NT2/D1 (cell line): ENCODE measurements around the gene HAPSTR1.
A peak's percentile ranks its signal among the peaks of the same experiment; 100 is the strongest.

ENCODE experiments used
- DNase-seq: peaks from one replicate; pipeline ENCODE4 v3.0.0-alpha.2; 2011; ENCODE audit warnings: low read depth, low spot score
- H3K27me3 ChIP-seq: 2 replicates; pipeline ENCODE4 v1.6.0; 2011; ENCODE audit warnings: mild to moderate bottlenecking; ENCODE audit not compliant: insufficient read length, insufficient read depth
- H3K36me3 ChIP-seq: 2 replicates; pipeline ENCODE4 v1.6.1; 2011; ENCODE audit warnings: mild to moderate bottlenecking, low read length, mixed read lengths; ENCODE audit not compliant: insufficient read depth, insufficient read length
- H3K4me1 ChIP-seq: 2 replicates; pipeline ENCODE4 v1.5.1; 2011; ENCODE audit not compliant: insufficient read depth, insufficient read length
- H3K4me3 ChIP-seq: 2 replicates; pipeline ENCODE4 v1.5.1; 2011; ENCODE audit warnings: low read depth; ENCODE audit not compliant: insufficient read length
- H3K9ac ChIP-seq: 2 replicates; pipeline ENCODE4 v1.6.0; 2011; ENCODE audit warnings: low read depth; ENCODE audit not compliant: insufficient read length
- H3K9me3 ChIP-seq: 2 replicates; pipeline ENCODE4 v1.5.1; 2011; ENCODE audit warnings: mild to moderate bottlenecking, low read length; ENCODE audit not compliant: insufficient read depth
- SUZ12 ChIP-seq: IDR thresholded peaks from 2 replicates; pipeline ENCODE4 v1.6.1; 2011; ENCODE audit not compliant: insufficient read length, insufficient read depth; ENCODE audit errors: extremely low read depth
- YY1 ChIP-seq: IDR thresholded peaks from 2 replicates; pipeline ENCODE4 v1.6.1; 2011; ENCODE audit not compliant: insufficient read length, insufficient read depth
- ZNF274 ChIP-seq: IDR thresholded peaks from 2 replicates; pipeline ENCODE4 v1.6.1; 2011; ENCODE audit warnings: mild to moderate bottlenecking, low read depth, low read length

The HAPSTR1 gene

GRCh38 chr16:9136596-9136995 lies 45.2 kb downstream of the HAPSTR1 start:
- TF ChIP-seq YY1, result no peak
- no peak for TF ChIP-seq SUZ12
- no peak for TF ChIP-seq ZNF274
- Histone ChIP-seq H3K27me3 (peaks cover 3% of the 10 kb centered on the region), H3K4me3 (no peak overlapping the region), H3K9me3 (no peaks in the 10 kb centered on the region; the same call in 1 of the 2 replicates), H3K36me3 (no peaks in the 10 kb centered on the region), H3K4me1 (peaks cover 3% of the 10 kb centered on the region), H3K9ac (no peak overlapping the region)
- DNase-seq, result no peak

DNA sequence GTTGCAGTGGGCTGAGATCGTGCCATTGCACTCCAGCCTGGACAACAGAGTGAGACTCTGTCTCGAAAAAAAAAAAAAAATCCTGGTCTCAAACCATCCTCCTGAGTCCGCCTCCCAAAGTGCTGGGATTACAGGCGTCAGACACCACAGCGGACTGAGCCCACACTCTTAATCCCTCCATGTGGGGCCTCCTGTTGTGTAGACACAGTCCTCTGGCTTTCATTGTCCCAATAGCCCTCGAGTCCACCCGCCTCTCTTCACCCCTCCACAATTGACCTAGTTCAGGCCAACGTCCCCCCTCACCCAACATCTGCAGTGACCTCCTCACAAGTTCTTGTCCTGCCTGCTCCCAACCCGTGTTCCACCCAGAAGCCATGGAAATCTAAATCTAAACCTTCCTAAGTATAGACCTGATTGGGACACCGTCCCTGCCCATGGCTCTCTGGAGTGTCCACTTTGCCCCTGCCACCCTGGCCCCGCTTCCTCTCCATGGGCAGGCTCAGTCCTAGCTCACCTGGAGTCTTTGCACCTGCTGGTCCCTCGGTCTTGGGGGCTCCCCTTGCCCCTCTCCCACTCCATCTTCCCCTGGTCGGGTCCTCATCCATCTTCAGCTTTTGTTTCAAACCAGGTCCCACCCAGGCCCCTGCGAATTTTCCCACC lies 46.7 kb downstream of the HAPSTR1 start:
- no peaks in the 10 kb centered on the region for H3K36me3 ChIP-seq
- DNase-seq, result no peak
- TF ChIP-seq ZNF274, result no peak
- no peak for TF ChIP-seq SUZ12
- no peak for TF ChIP-seq YY1
- H3K9me3 ChIP-seq, result no peaks in the 10 kb centered on the region; the same call in 1 of the 2 replicates
- H3K4me3 ChIP-seq, result no peak overlapping the region
- H3K4me1 ChIP-seq, result peaks cover 3% of the 10 kb centered on the region
- no peak overlapping the region for H3K9ac ChIP-seq
- H3K27me3 ChIP-seq, result peaks cover 3% of the 10 kb centered on the region

- Histone ChIP-seq H3K36me3 (no peaks in the 10 kb centered on the region), H3K9me3 (no peaks in the 10 kb centered on the region; the same call in 1 of the 2 replicates), H3K27me3 (peaks cover 3% of the 10 kb centered on the region), H3K4me3 (no peak overlapping the region), H3K4me1 (peaks cover 3% of the 10 kb centered on the region), H3K9ac (no peak overlapping the region)
- peak; percentile 67 for DNase-seq
- no peak for TF ChIP-seq YY1
- no peak for TF ChIP-seq ZNF274
- TF ChIP-seq SUZ12, result no peak
Observed at GRCh38 chr16:9138731-9139501, 47.5 kb downstream of the HAPSTR1 start.

DNA sequence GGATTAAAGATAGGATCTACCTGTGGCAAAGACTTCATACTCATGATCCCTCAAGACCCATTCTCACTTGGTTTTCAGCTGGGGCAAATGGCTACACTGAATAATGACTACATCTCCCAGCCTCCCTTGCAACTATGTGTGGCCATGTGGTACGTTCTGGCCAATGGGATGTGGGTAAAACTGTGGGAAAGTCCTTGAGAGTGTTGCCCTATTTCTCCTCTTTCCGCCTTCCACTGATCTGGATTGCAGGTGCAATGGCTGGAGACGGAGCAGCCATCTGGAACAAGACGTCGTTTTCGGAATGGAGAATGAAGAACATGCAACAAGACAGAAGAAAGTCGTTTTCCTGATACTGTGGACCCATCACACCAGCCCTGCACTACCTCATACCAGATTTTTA lies 48.5 kb downstream of the HAPSTR1 start:
- TF ChIP-seq YY1 (peak; percentile 62), SUZ12 (no peak)
- Histone ChIP-seq H3K4me1 (peaks cover 4% of the 10 kb centered on the region), H3K9me3 (no peaks in the 10 kb centered on the region; the same call in 1 of the 2 replicates), H3K36me3 (no peaks in the 10 kb centered on the region), H3K27me3 (peaks cover 3% of the 10 kb centered on the region), H3K9ac (no peak overlapping the region), H3K4me3 (no peak overlapping the region)
- DNase-seq, result no peak
